ENCODE results near the gene NEDD4L.

DNA sequence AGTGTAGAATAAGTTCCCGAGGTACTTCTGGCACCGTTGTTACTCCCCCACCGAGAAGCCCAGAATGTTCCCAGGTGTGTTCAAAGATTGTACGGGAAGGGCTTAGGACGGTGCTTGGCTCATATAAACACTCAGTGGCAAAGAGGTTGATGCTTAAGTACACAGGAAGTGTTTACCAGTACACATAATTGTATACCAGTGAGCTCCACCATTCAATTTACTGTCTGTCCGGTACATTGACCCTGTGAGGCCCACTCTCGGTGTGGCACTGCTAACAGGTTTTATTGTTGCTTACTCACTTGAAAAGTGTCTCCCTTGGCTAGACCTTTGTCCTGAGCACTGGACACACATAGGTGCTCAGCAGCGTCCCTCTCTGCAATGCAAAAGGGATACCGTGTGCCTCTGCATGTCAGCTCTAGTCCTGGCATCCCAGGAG lies 191.0 kb downstream of the NEDD4L start:
- TF ChIP-seq CTCF (IDR thresholded peaks at IDR 0.05; ENCODE audit: insufficient read depth, low read length, poor library complexity, severe bottlenecking), result no peak
- TF ChIP-seq EZH2phosphoT487 (conservative IDR thresholded peaks at IDR 0.05; ENCODE audit: low read length), result no peak
